ENCODE data around the gene RDX. TPM values are rescaled to one million over a fixed set of nuclear protein-coding genes. Genes with fewer than 3 reads are reported as not detected.
A peak's percentile ranks its signal among the peaks of the same experiment; 100 is the strongest.
"Not testable (repeated sequence)": the region's sequence is repeated elsewhere in the genome, so short reads cannot be mapped to it uniquely, and the experiment has no call there.

Gene RDX
- total RNA-seq, 1 experiment from 2014 or later, result 111 TPM

GRCh38 chr11:110298301-110298765 is 1.9 kb upstream of the RDX start:
- Histone ChIP-seq H3K36me3 (peaks cover 8% of the 10 kb centered on the region), H3K27ac (peak overlapping the region; percentile 99), H3K4me3 (no peak overlapping the region), H3K4me1 (replicated peaks) (peaks cover 25% of the 10 kb centered on the region), H3K27me3 (replicated peaks) (no peaks in the 10 kb centered on the region), H3K9me3 (replicated peaks) (no peaks in the 10 kb centered on the region; the same call in 1 of the 2 replicates)
- DNase-seq (ENCODE audit: low read depth in 1 of 2, low spot score in 2 of 2), result peak; percentile 37 to 53

DNA sequence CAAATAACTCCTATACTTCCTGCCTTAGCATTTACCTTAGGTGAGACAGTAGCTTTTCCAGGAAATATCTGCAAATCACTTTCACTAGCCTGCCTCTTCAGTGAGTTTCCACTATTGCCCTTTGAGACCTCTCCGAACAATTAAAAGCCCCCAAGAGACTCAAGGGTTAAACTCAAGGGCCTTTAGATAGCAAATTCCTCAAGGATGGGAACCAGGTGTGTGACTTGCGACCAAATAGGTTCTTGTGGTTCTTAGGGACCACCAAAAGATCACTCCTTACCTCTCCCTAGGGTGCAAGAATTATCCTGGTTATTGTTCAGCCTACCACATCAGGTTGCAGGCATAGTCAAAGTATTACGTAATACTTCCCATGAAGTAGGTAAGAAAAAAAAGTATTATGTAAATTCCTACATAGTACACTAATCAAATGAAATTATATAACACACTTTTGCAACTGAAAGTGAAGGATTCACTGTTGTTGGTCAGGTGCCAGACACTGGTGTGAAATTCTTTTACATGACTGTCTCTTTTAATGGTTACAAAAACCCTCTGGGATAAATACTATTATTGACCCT is 1.4 kb upstream of the RDX start:
- no peaks in the 10 kb centered on the region; the same call in 1 of the 2 replicates for H3K9me3 ChIP-seq (replicated peaks)
- H3K4me3 ChIP-seq, result no peak overlapping the region
- H3K4me1 ChIP-seq (replicated peaks), result peaks cover 30% of the 10 kb centered on the region
- peak in 1 of 2 experiments; percentile 34 for DNase-seq (ENCODE audit: low read depth in 1 of 2, low spot score in 2 of 2)
- H3K36me3 ChIP-seq, result peaks cover 8% of the 10 kb centered on the region
- H3K27me3 ChIP-seq (replicated peaks), result no peaks in the 10 kb centered on the region
- H3K27ac ChIP-seq, result peak overlapping the region; percentile 99

DNA sequence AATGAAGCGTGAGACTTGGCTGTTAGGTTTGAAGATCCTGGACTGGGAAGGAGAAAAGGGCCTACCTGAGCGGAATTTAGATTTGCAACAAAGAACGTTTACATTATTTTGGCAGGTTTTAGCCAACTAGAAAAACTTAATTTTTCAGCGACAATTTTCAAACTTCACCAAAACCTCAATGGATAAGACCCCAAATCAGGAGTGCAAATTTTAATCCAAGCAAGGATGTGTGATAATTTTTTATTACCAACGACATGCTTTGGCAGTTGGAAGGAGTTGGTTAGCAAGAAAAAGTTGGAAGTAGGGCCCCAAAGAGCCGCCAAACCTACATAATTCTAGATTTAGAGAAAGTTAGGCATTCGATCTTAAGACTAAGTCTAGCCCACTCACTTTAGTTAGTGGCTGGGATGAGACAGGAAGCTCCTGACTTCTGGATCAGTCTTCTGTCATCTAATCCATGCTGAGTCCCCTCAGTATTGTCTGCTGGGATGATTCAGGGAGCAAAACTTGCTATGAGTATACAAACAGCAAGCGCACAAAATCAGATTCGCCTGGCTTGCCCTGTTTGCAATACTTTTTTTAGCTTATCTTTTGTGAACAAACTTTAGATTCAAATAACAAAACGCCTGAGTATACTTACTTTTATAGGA is 787 bp upstream of the RDX start:
- Histone ChIP-seq H3K36me3 (peaks cover 8% of the 10 kb centered on the region), H3K27ac (peak overlapping the region; percentile 99), H3K27me3 (replicated peaks) (no peaks in the 10 kb centered on the region), H3K4me3 (peak overlapping the region; percentile 99), H3K9me3 (replicated peaks) (no peaks in the 10 kb centered on the region; the same call in 1 of the 2 replicates), H3K4me1 (replicated peaks) (peaks cover 31% of the 10 kb centered on the region)
- peak; percentile 51 to 56 for DNase-seq (ENCODE audit: low read depth in 1 of 2, low spot score in 2 of 2)

DNA sequence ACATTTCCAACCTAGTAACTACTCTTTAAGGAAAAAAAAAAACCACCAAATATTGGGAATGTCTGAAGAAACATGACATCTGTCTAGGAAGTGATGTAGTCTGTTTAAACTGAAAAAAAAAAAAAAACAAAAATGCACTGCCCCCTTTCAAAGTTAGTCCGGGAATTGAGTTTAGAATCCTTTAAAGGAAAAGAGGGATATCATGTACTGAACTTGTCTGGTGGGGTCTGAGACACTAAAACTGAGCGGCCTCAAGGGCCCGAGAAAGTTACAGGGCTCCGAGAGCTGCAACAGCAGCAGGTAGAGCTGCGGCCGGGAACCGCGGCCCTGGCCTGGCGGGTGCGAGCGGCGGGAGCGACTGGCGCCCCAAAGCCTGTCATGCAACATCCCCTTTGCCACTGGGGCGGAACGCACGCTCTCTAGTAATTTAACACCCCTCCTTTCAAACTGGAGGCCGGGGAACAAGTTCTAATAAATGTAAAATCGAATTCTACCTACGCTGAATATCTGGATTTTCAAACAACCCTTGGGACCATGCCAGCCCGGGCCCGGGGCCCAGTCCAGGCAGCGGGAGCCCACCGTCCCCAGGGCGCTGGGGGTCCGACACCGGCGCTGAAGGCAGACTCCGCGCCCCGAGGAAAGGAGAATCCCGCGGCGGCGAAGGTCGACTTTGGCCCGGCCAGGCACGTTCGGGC is 736 bp downstream of the RDX start:
- peak overlapping the region; percentile 99 for H3K4me3 ChIP-seq
- H3K27me3 ChIP-seq (replicated peaks), result no peaks in the 10 kb centered on the region
- peak; percentile 42 to 50 for DNase-seq (ENCODE audit: low read depth in 1 of 2, low spot score in 2 of 2)
- no peaks in the 10 kb centered on the region; the same call in 1 of the 2 replicates for H3K9me3 ChIP-seq (replicated peaks)
- H3K4me1 ChIP-seq (replicated peaks), result peaks cover 31% of the 10 kb centered on the region
- H3K27ac ChIP-seq, result peak overlapping the region; percentile 99
- peaks cover 8% of the 10 kb centered on the region for H3K36me3 ChIP-seq

- H3K27me3 ChIP-seq (replicated peaks), result no peaks in the 10 kb centered on the region
- peaks cover 31% of the 10 kb centered on the region for H3K4me1 ChIP-seq (replicated peaks)
- H3K4me3 ChIP-seq, result peak overlapping the region; percentile 99
- H3K27ac ChIP-seq, result peak overlapping the region; percentile 99; the same call in 1 of the 2 replicates
- peaks cover 8% of the 10 kb centered on the region for H3K36me3 ChIP-seq
- no peak for DNase-seq (ENCODE audit: low read depth in 1 of 2, low spot score in 2 of 2)
- no peaks in the 10 kb centered on the region; the same call in 1 of the 2 replicates for H3K9me3 ChIP-seq (replicated peaks)
Observed at GRCh38 chr11:110295086-110295485, 1.3 kb downstream of the RDX start.

- peak overlapping the region; percentile 99 for H3K4me3 ChIP-seq
- 0 out of 2 replicates have a peak overlapping the region, but pooled peaks have one; percentile 99 for H3K27ac ChIP-seq
- H3K4me1 ChIP-seq (replicated peaks), result peaks cover 31% of the 10 kb centered on the region
- H3K27me3 ChIP-seq (replicated peaks), result no peaks in the 10 kb centered on the region
- H3K9me3 ChIP-seq (replicated peaks), result no peaks in the 10 kb centered on the region; the same call in 1 of the 2 replicates
- peaks cover 8% of the 10 kb centered on the region for H3K36me3 ChIP-seq
- DNase-seq (ENCODE audit: low read depth in 1 of 2, low spot score in 2 of 2), result peak in 1 of 2 experiments; percentile 25
Observed at GRCh38 chr11:110294509-110294908, 1.9 kb downstream of the RDX start.

- H3K27me3 ChIP-seq (replicated peaks), result no peaks in the 10 kb centered on the region
- DNase-seq (ENCODE audit: low read depth in 1 of 2, low spot score in 2 of 2), result no peak
- H3K4me3 ChIP-seq, result no peak overlapping the region
- no peak overlapping the region for H3K27ac ChIP-seq
- H3K4me1 ChIP-seq (replicated peaks), result peaks cover 26% of the 10 kb centered on the region
- H3K9me3 ChIP-seq (replicated peaks), result no peaks in the 10 kb centered on the region; the same call in 1 of the 2 replicates
- peaks cover 8% of the 10 kb centered on the region for H3K36me3 ChIP-seq
Observed at GRCh38 chr11:110293389-110293788, 3.0 kb downstream of the RDX start.

DNA sequence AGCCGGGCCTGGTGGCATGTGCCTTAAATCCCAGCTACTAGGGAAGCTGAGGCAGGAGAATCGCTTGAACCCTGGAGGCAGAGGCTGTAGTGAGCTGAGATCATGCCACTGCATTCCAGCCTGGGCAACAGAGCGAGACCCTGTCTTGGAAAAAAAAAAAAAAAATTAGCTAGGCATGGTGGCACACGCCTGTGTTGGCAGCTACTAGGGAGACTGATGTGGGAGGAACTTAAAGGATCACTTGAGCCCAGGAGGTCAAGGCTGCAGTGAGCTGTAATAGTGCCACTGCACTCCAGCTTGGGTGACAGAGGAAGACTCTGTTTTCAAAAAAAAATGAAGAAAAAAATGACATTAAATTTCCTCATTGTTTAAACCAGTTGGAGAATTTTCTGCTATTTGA is 4.3 kb downstream of the RDX start:
- not testable (repeated sequence) for H3K27me3 ChIP-seq (replicated peaks); H3K27ac ChIP-seq; H3K9me3 ChIP-seq (replicated peaks); DNase-seq (ENCODE audit: low read depth in 1 of 2, low spot score in 2 of 2); H3K36me3 ChIP-seq; H3K4me3 ChIP-seq
- H3K4me1 ChIP-seq (replicated peaks), result peaks cover 14% of the 10 kb centered on the region

GRCh38 chr11:110290591-110291334 is 5.7 kb downstream of the RDX start:
- H3K27me3 ChIP-seq (replicated peaks), result no peaks in the 10 kb centered on the region
- H3K9me3 ChIP-seq (replicated peaks), result no peaks in the 10 kb centered on the region
- peaks cover 2% of the 10 kb centered on the region for H3K36me3 ChIP-seq
- peaks cover 10% of the 10 kb centered on the region for H3K4me1 ChIP-seq (replicated peaks)
- H3K27ac ChIP-seq, result no peak overlapping the region
- no peak for DNase-seq (ENCODE audit: low read depth in 1 of 2, low spot score in 2 of 2)
- H3K4me3 ChIP-seq, result no peak overlapping the region

GRCh38 chr11:110289472-110289871 is 6.9 kb downstream of the RDX start:
- no peaks in the 10 kb centered on the region; the same call in 1 of the 2 replicates for H3K36me3 ChIP-seq
- H3K4me1 ChIP-seq (replicated peaks), result peaks cover 10% of the 10 kb centered on the region
- H3K9me3 ChIP-seq (replicated peaks), result no peaks in the 10 kb centered on the region
- no peak overlapping the region for H3K27ac ChIP-seq
- no peak for DNase-seq (ENCODE audit: low read depth in 1 of 2, low spot score in 2 of 2)
- H3K4me3 ChIP-seq, result no peak overlapping the region
- H3K27me3 ChIP-seq (replicated peaks), result no peaks in the 10 kb centered on the region

DNA sequence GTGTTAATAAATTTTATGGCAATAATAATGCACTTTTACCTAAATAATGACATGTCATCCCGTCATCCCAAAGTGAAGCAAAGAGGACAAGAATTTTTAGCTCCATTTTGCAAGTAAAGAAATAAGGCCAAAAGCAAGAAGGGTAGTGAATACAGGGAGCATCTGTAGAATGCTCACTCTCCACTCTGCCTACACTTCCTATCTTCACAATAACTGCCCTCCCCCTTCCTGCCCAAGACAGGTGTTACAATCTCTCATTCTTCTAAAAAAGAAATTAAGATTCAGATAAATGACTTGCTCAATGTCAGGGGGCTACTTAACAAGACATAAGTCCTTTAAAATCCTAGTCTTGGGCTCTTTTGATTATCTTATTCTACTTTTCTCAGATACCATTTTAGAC is 8.9 kb downstream of the RDX start:
- no peak for DNase-seq (ENCODE audit: low read depth in 1 of 2, low spot score in 2 of 2)
- Histone ChIP-seq H3K36me3 (no peaks in the 10 kb centered on the region; the same call in 1 of the 2 replicates), H3K27me3 (replicated peaks) (no peaks in the 10 kb centered on the region), H3K4me3 (no peak overlapping the region), H3K9me3 (replicated peaks) (no peaks in the 10 kb centered on the region), H3K27ac (no peak overlapping the region), H3K4me1 (replicated peaks) (no peaks in the 10 kb centered on the region)

GRCh38 chr11:110286298-110287040 is 9.9 kb downstream of the RDX start:
- Histone ChIP-seq H3K9me3 (replicated peaks) (no peaks in the 10 kb centered on the region), H3K27me3 (replicated peaks) (no peaks in the 10 kb centered on the region), H3K27ac (no peak overlapping the region), H3K4me1 (replicated peaks) (no peaks in the 10 kb centered on the region), H3K4me3 (no peak overlapping the region), H3K36me3 (no peaks in the 10 kb centered on the region; the same call in 1 of the 2 replicates)
- DNase-seq (ENCODE audit: low read depth in 1 of 2, low spot score in 2 of 2), result no peak

GRCh38 chr11:110283862-110284261 is 12.6 kb downstream of the RDX start:
- no peaks in the 10 kb centered on the region for H3K27me3 ChIP-seq (replicated peaks)
- peaks cover 3% of the 10 kb centered on the region; the same call in 1 of the 2 replicates for H3K36me3 ChIP-seq
- DNase-seq (ENCODE audit: low read depth in 1 of 2, low spot score in 2 of 2), result no peak
- H3K27ac ChIP-seq, result no peak overlapping the region
- H3K9me3 ChIP-seq (replicated peaks), result no peaks in the 10 kb centered on the region
- no peaks in the 10 kb centered on the region for H3K4me1 ChIP-seq (replicated peaks)
- no peak overlapping the region for H3K4me3 ChIP-seq
